ENCODE data around the gene CPA2. TPM values are rescaled to one million over a fixed set of nuclear protein-coding genes. Genes with fewer than 3 reads are reported as not detected.

Gene CPA2
- total RNA-seq, 1 donor from 2014 or later: not detected

DNA sequence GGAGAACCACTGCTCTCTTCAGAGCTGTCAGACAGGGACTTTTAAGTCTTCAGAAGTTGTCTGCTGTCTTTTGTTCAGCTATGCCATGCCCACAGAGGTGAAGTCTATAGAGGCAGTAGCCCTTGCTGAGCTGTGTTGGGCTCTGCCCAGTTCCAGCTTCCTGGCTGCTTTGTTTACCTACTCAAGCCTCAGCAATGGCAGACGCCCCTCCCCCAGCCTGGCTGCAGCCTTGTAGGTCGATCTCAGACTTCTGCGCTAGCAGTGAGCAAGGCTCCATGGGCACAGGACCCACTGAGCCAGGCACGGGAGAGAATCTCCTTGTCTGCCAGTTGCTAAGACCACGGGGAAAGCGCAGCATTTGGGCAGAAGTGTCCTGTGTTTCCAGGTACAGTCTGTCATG is 12.1 kb upstream of the CPA2 start:
- no peak for DNase-seq (ENCODE audit: low read depth, low spot score)

GRCh38 chr7:130256704-130257103 is 10.0 kb upstream of the CPA2 start:
- no peak for DNase-seq (ENCODE audit: low read depth, low spot score)

DNA sequence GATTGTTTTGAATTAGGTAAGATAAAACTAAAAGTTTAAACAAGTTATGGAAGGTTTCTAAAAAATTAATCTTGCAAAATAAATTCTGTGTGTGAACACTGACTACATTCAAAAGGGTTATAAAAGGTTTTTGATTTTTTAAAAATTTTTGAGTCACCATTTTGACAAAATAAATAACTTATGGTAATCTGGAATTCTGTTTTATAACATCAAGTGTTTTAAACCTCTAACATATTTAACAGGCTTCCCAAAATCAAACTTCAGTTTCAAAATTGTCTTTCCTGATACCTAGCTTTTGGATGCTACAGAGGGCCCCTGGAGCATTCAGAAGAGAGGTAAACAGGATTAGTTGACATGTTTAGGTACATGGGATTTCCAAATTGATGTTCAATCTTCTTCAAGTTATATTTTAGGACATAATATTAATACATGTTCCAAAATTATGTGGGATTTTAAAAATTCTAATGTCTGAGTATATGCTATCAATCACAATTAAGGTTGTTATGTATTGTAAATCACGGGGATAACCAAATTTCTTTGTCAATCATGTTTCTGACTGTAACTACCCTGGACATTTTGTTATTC is 8.1 kb upstream of the CPA2 start:
- DNase-seq (ENCODE audit: low read depth, low spot score): no peak

DNA sequence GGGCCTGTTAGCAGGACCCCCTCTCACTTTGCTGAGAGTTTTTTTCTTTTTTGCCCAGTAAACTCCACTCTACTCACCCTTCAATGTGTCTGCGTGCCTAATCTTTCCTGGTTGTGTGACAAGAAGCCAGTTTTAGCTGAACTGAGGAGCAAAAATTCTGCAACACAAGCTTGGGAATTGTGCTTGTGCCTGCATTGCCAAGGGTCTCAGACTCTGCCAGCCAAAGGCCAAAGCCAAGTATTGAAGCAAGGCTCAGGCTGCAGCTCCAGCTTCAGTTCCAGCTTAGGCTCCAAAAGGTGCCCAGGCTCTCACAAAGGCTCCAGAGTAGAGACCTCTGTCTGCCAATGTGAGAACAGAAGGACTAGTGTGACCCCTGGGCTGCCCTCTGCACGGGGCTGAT is 4.2 kb upstream of the CPA2 start:
- DNase-seq (ENCODE audit: low read depth, low spot score): no peak

DNA sequence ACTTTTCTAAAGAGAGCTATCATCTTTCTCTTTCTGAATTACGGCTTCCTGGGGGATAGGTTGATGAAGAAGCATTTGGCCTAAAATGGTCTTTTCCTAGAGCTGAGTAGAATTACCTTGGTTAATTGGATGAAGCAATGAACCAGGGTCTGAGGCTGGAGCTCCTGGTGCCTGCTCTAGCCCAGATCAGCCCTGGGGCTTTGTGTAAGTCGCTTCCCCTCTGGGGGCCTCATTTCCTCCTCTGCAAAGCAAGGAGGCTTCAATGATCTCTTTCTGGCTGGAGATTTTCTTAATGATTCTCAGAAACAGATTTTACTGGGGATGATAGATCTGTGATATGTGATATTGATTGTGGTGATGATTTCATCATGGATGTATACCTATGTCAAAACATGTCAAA is 3.5 kb upstream of the CPA2 start:
- no peak for DNase-seq (ENCODE audit: low read depth, low spot score)

DNA sequence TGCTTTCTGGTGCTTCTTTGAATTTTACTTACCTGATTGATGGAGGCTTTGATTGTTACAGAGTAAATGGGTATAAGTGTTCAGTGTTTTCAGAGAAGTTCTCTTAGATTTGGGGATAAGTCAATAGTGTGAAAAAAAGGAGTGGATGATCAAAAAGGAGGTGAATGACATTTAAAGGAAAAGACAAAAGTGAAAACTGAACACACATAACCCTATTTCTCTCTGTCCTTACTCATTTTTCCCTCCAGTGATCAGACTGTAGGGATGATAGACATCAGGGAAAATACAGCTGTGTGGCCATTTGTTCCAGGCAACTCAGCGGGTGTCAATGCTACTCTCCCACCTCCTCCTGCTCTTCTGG is 278 bp downstream of the CPA2 start:
- no peak for DNase-seq (ENCODE audit: low read depth, low spot score)

GRCh38 chr7:130268463-130269317 is 2.0 kb downstream of the CPA2 start:
- no peak for DNase-seq (ENCODE audit: low read depth, low spot score)

GRCh38 chr7:130269318-130269694 is 2.6 kb downstream of the CPA2 start:
- DNase-seq (ENCODE audit: low read depth, low spot score): no peak

DNA sequence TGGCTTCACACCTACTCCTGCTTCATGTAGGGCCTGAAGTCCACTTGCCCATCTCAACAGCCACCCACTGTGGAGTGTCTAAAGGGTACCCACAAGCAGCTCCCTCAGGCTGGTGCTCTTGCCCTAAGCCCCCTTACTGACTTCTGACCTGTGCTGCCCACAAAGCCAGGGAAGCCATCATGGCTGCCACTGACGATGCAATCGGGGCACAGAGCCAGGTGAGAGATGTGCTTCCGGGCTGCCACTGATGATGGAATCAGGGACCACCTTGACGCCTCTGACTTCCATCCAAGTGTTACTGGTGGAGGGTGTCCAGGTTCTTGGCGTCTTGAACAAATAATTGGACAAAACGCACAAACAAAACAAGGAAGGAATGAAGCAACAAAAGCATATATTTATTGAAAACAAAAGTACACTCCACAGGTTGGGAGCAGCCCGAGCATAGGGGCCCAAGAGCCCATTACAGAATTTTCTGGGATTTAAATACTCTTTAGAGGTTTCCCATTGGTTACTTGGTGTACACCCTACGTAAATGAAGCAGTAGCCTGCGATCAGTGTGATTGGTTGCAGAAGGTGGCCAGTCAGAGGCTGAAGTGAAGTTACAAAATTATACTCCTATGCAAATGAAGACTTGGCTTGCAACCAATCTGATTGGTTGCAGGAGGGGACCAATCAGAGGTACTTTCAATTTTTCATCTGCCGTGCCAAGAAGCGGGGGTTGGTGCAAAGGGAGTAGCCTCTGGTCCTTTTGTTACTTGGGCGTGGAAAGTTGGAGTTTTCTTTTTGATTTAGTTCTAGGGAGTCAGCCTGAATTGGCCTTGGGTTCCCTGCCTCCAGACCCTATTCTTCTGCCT is 4.5 kb downstream of the CPA2 start:
- DNase-seq (ENCODE audit: low read depth, low spot score): no peak

- no peak for DNase-seq (ENCODE audit: low read depth, low spot score)
Observed at GRCh38 chr7:130272381-130273080, 5.9 kb downstream of the CPA2 start.

- DNase-seq (ENCODE audit: low read depth, low spot score): no peak
Observed at GRCh38 chr7:130273081-130273932, 6.6 kb downstream of the CPA2 start.

- no peak for DNase-seq (ENCODE audit: low read depth, low spot score)
Observed at GRCh38 chr7:130273933-130274255, 7.2 kb downstream of the CPA2 start.

DNA sequence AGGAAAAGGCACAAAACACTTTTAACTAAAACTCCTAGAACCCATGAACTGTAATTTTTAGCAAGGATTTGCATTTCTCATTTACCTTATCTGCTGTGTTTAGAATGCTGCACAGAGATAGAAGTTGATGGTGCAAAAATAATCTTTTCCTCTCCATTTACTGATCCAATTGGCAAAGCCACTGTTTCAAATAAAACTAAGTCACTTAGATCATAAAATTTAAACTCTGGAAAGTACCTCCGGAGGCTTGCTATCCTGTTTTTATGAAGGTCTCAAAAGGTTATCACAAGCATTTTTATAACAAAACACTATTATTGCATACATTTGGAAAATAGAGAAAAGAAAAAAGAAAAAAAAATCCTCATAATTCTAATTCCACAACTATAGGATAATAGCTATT is 7.6 kb downstream of the CPA2 start:
- no peak for DNase-seq (ENCODE audit: low read depth, low spot score)

DNA sequence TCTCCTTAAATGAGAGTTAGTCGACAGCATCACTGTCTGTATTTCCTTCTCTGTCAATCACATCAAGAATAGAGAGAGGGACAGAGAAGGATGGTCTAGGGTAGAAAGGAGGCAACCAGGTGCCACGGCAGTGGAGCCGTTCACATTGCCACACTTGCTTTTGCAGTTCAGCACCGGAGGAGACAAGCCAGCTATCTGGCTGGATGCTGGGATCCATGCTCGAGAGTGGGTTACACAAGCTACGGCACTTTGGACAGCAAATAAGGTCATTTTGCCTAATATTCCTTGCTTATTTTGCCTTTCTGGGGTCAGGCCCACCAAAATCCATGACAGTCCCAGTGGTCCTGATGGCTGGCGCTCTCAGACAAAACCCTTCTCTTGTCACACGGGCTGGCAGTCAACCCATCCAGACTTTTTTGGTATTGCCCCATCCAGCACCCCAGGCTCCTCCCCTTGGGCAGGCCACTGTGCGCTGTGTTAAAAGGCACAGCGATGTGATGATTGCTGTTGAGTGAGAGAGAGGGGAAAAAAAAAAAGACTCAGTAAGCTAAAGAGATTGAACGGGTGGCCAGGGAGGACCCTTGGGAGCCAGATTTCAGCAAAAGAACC is 8.4 kb downstream of the CPA2 start:
- DNase-seq (ENCODE audit: low read depth, low spot score): no peak

DNA sequence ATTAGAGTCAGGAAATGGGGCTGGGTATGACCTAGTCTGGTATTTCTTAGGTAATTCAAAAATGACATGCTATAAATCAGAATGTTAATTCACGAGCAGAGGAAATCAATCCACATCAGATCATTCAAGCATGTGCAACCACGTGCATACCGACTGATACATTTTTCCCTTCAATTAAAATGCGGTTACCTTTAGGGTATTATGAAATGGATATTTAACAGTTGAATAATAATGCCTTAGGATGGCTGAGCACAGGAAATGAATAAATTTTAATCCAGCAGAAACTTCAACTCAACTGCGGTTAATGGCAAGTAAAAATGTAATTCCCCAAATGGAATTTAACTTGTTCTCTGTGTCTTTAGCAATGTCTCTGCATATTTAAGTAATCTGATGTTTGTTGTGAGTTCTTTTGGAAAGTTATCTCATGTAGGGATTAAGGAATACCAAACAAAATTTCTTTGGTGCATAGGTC is 9.2 kb downstream of the CPA2 start:
- DNase-seq (ENCODE audit: low read depth, low spot score): no peak

DNA sequence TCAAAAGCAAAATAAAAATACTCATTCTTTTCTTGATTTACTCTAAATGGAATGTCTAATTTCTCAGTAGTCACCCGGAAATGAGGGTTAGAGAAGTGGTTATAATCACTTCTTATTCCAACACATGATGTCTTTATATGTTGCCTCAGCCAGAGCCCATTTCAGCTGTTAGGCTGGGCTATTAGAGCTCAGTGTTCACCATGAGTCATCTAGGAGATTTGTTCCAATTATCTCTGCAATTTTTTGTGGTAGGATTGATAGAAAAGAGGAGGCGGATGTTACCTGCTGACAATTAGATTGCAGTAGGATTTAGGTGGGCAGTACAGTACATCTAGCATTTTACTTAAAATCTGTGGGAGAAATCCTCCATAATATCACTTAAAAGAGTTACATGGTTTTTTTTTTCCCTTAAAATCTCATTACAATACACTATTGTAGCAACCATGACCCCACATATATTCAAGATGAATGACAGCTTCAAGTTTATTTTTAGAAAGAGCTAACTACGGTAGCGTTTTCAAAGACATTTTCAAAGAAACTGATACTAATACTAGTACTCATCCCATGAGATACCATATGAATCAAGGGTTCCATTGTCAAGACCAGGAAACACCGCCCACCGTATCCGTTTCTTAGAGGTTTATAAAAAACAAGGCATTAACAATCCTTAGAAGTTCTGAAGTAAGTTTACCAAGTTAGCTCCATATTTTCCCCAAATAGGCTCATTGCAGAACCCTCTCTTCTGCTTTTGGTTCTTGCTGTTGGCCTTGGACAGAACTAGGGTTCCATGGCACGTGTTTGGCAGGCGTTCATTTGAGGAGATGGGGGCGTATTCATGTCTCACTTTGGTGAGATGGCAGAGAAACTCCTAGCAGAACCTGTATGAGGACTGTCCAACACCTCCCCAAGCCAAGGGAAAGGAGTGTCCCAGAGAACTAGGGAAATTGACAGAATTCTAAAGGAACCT is 10.4 kb downstream of the CPA2 start:
- no peak for DNase-seq (ENCODE audit: low read depth, low spot score)

DNA sequence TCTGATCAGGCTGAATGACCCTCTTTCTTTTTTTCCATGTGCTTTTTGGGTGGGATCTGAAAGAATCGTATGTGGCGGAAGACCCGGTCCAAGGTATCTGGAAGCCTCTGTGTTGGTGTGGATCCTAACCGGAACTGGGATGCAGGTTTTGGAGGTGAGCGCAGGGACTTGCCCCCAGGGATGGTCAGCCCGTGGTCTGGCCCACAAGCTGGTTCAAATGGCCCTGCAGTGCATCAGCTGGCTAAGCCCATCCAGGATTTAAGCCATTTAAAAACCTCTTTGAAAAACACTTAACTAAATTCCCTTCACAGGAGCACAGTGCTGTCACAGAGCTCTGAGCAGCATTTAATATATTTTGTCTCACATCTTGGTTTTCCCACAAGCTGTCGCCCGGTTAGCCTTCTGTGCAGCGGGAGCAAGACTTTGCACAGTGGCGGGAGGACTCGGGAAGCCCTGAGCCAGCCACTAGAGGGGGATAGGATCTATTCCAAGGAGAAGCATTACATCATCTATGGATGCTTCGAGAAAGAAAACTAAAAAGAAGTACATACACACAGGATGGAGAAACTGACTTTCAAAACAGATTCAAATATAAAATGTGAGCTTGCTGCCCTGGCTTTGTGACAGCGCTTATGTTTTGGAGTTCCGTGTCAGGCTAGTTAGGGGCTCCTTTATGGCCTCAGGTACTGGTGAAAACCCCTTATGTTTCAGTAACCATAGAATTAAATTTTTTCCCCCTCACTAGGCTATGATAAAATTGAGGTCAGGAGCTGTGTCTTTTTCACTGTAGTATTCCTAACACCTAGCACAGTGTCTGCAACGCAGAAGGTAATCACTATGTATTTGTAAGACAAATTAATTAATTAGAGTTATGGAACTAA is 11.3 kb downstream of the CPA2 start:
- DNase-seq (ENCODE audit: low read depth, low spot score): no peak

GRCh38 chr7:130278860-130279259 is 12.2 kb downstream of the CPA2 start:
- DNase-seq (ENCODE audit: low read depth, low spot score): no peak
